Smooth muscle cell (in vitro differentiated cells): ENCODE measurements around the gene SEMA6A. TPM values are rescaled to one million over a fixed set of nuclear protein-coding genes. Genes with fewer than 3 reads are reported as not detected.

Experiments
- DNase-seq: peaks from one replicate; lab custom pipeline; 2025; ENCODE audit not compliant: unreplicated experiment; lab: John Stamatoyannopoulos, UW
- H2AFZ ChIP-seq: fragments of 200-600 bp; sonication (generic); 2 replicates; pipeline ENCODE4 v1.6.0; 2016; ENCODE audit warnings: antibody characterized with exemption, low read depth, mild to moderate bottlenecking
- H3F3A ChIP-seq: fragments of 200-600 bp; sonication (generic); 2 replicates; pipeline ENCODE4 v1.6.0; 2017; ENCODE audit warnings: antibody characterized with exemption, low read depth
- H3K27ac ChIP-seq: fragments of 200-600 bp; sonication (generic); 2 replicates; pipeline ENCODE4 v1.5.1; 2016; ENCODE audit warnings: low read depth, mild to moderate bottlenecking
- H3K27me3 ChIP-seq: fragments of 200-600 bp; sonication (generic); 2 replicates; pipeline ENCODE4 v1.6.1; 2016; ENCODE audit warnings: low read depth, mild to moderate bottlenecking
- H3K36me3 ChIP-seq: fragments of 200-600 bp; sonication (generic); 2 replicates; pipeline ENCODE4 v1.5.1; 2016; ENCODE audit warnings: low read depth
- H3K4me1 ChIP-seq: fragments of 200-600 bp; sonication (generic); 2 replicates; pipeline ENCODE4 v1.5.1; 2016; ENCODE audit warnings: low read depth
- H3K4me2 ChIP-seq: fragments of 200-600 bp; sonication (generic); 2 replicates; pipeline ENCODE4 v1.6.0; 2016; ENCODE audit warnings: mild to moderate bottlenecking
- H3K4me3 ChIP-seq: fragments of 200-600 bp; sonication (generic); 2 replicates; pipeline ENCODE4 v1.5.1; 2016; ENCODE audit warnings: mild to moderate bottlenecking
- H3K79me2 ChIP-seq: fragments of 200-600 bp; sonication (generic); 2 replicates; pipeline ENCODE4 v1.6.0; 2016; ENCODE audit warnings: low read depth, mild to moderate bottlenecking
- H3K9ac ChIP-seq: fragments of 200-600 bp; sonication (generic); 2 replicates; pipeline ENCODE4 v1.6.0; 2016; ENCODE audit warnings: low read depth
- H3K9me3 ChIP-seq: fragments of 200-600 bp; sonication (generic); replicated peaks from 2 replicates; pipeline ENCODE4 v1.5.1; 2016; ENCODE audit warnings: low read depth
- H4K20me1 ChIP-seq: fragments of 200-600 bp; sonication (generic); 2 replicates; pipeline ENCODE4 v1.6.0; 2016; ENCODE audit warnings: low read depth
- CTCF ChIP-seq: fragments of 200-600 bp; sonication (generic); IDR thresholded peaks from 2 replicates; pipeline ENCODE4 v1.5.1; 2017; ENCODE audit warnings: borderline replicate concordance, mild to moderate bottlenecking, antibody characterized with exemption; ENCODE audit not compliant: insufficient read depth, poor library complexity, severe bottlenecking
- WGBS: methylation state at CpG from one replicate; pipeline ENCODE4 v1.1.7; 2016; ENCODE audit warnings: low lambda C conversion rate; 5-methylcytosine and 5-hydroxymethylcytosine counted together
- polyA plus RNA-seq: library from polyadenylated mRNA; unstranded; fragments of >200 nt; fragmentation: Nextera tagmentation; extraction: Ambion mirVana; gene quantifications from 2 replicates; pipeline ENCODE4 v1.2.1, GENCODE V29; 2016
- total RNA-seq: library from RNA; depleted of rRNA; stranded (reverse); fragments of >200 nt; gene quantifications from 2 replicates; pipeline ENCODE4 v1.2.3, GENCODE V29; 2014

Gene SEMA6A
- total and polyA plus RNA-seq, 2 experiments from 2014 or later, result 6.3 to 12.9 TPM

- Histone ChIP-seq H2AFZ (no peak overlapping the region), H3K4me3 (no peak overlapping the region), H3K9me3 (no peaks in the 10 kb centered on the region), H4K20me1 (no peaks in the 10 kb centered on the region), H3K27me3 (no peaks in the 10 kb centered on the region), H3K4me1 (no peaks in the 10 kb centered on the region), H3K27ac (no peak overlapping the region), H3K79me2 (no peaks in the 10 kb centered on the region), H3K36me3 (no peaks in the 10 kb centered on the region), H3K4me2 (no peak overlapping the region), H3F3A (no peaks in the 10 kb centered on the region), H3K9ac (no peak overlapping the region)
- TF ChIP-seq CTCF, result no peak
- no peak for DNase-seq
Observed at GRCh38 chr5:116423141-116423540, 151.5 kb downstream of the SEMA6A start.

GRCh38 chr5:116421080-116421629 is 153.5 kb downstream of the SEMA6A start:
- Histone ChIP-seq H3F3A (no peaks in the 10 kb centered on the region), H4K20me1 (no peaks in the 10 kb centered on the region), H3K4me1 (no peaks in the 10 kb centered on the region), H3K4me2 (no peak overlapping the region), H3K9me3 (no peaks in the 10 kb centered on the region), H3K79me2 (no peaks in the 10 kb centered on the region), H3K4me3 (no peak overlapping the region), H2AFZ (no peak overlapping the region), H3K9ac (no peak overlapping the region), H3K27me3 (no peaks in the 10 kb centered on the region), H3K36me3 (no peaks in the 10 kb centered on the region), H3K27ac (no peak overlapping the region)
- 79% methylated on average over 5 of the region's 5 CpGs for whole genome bisulfite sequencing
- TF ChIP-seq CTCF, result no peak
- no peak for DNase-seq

GRCh38 chr5:116420540-116420939 is 154.1 kb downstream of the SEMA6A start:
- no peaks in the 10 kb centered on the region for H3K4me1 ChIP-seq
- WGBS, result 99% methylated on average over 4 of the region's 4 CpGs
- no peak for TF ChIP-seq CTCF

GRCh38 chr5:116419258-116419657 is 155.4 kb downstream of the SEMA6A start:
- no peak overlapping the region for H3K27ac ChIP-seq
- no peak overlapping the region for H3K4me2 ChIP-seq
- no peaks in the 10 kb centered on the region for H3K27me3 ChIP-seq
- no peak overlapping the region for H3K4me3 ChIP-seq
- H3F3A ChIP-seq, result no peaks in the 10 kb centered on the region
- no peaks in the 10 kb centered on the region for H3K9me3 ChIP-seq
- no peaks in the 10 kb centered on the region for H3K79me2 ChIP-seq
- WGBS, result 85% methylated on average over 1 of the region's 1 CpG
- H2AFZ ChIP-seq, result no peak overlapping the region
- DNase-seq, result no peak
- H3K36me3 ChIP-seq, result no peaks in the 10 kb centered on the region
- no peak overlapping the region for H3K9ac ChIP-seq
- H3K4me1 ChIP-seq, result no peaks in the 10 kb centered on the region
- no peak for TF ChIP-seq CTCF
- H4K20me1 ChIP-seq, result no peaks in the 10 kb centered on the region

More at GRCh38 chr5:116420540-116420939, 154.1 kb downstream of the SEMA6A start:
- H3K27ac ChIP-seq, result no peak overlapping the region
- no peaks in the 10 kb centered on the region for H4K20me1 ChIP-seq
- H3K79me2 ChIP-seq, result no peaks in the 10 kb centered on the region
- no peak for DNase-seq
- no peak overlapping the region for H2AFZ ChIP-seq
- H3K9me3 ChIP-seq, result no peaks in the 10 kb centered on the region
- no peak overlapping the region for H3K4me3 ChIP-seq
- H3K9ac ChIP-seq, result no peak overlapping the region
- no peak overlapping the region for H3K4me2 ChIP-seq
- no peaks in the 10 kb centered on the region for H3K36me3 ChIP-seq
- no peaks in the 10 kb centered on the region for H3K27me3 ChIP-seq
- H3F3A ChIP-seq, result no peaks in the 10 kb centered on the region
